Esophagus muscularis mucosa (tissue), 3 donors: ENCODE results near the gene ME1.

Source experiments
- CTCF ChIP-seq, 3 experiments: fragments of 200-600 bp in 2 of 3; fragments of 450-650 bp in 1 of 3; sonication (generic) in 2 of 3; IDR thresholded peaks; one replicate each; pipeline ENCODE4 v1.5.1; 2017 to 2019; ENCODE audit warnings: antibody characterized with exemption in 3 of 3, mild to moderate bottlenecking in 2 of 3, moderate library complexity in 1 of 3
- POLR2A ChIP-seq: fragments of 450-650 bp; IDR thresholded peaks from one replicate; pipeline ENCODE4 v1.6.1; 2017; ENCODE audit warnings: antibody characterized with exemption, moderate library complexity, mild to moderate bottlenecking, low read depth
- POLR2AphosphoS5 ChIP-seq, 2 donors: sonication (generic); formaldehyde crosslinking; IDR thresholded peaks; one replicate each; pipeline ENCODE4 v1.6.1; 2017; ENCODE audit warnings: antibody characterized with exemption in 2 of 2

- TF ChIP-seq POLR2AphosphoS5 (IDR thresholded peaks at IDR 0.05), result no peak
- TF ChIP-seq CTCF (IDR thresholded peaks at IDR 0.05), result no peak
- no peak for TF ChIP-seq POLR2A
These were observed 87.7 kb downstream of the ME1 start for GRCh38 chr6:83343121-83343520.
